HEK293 (cell line): ENCODE data around the gene OR51Q1.

Experiments used
- CTCF ChIA-PET: fragments of 350-600 bp; formaldehyde crosslinking; extraction: SDS; loops from one replicate; lab custom pipeline; 2021; ENCODE audit warnings: antibody characterized with exemption; lab: Yijun Ruan, JAX
- POLR2A ChIA-PET: fragments of 300-600 bp; formaldehyde crosslinking; extraction: SDS; loops from one replicate; lab custom pipeline; 2020; ENCODE audit warnings: antibody characterized with exemption, inconsistent platforms; lab: Yijun Ruan, JAX
- H3K27ac ChIP-seq: fragments of 200-500 bp; sonication (Bioruptor generic); 2 replicates; pipeline ENCODE4 v1.5.1; 2014; ENCODE audit warnings: low read depth, low read length, control low read depth, inconsistent platforms; ENCODE audit errors: extremely low read depth
- H3K36me3 ChIP-seq, 2 experiments: fragments of 200-500 bp in 1 of 2; sonication (Bioruptor generic) in 1 of 2; 1 replicate in 1 of 2; 2 replicates in 1 of 2; pipeline ENCODE4 v1.5.1; 2014 to 2017; ENCODE audit warnings: inconsistent platforms in 2 of 2, low read length in 2 of 2; ENCODE audit not compliant: control insufficient read depth in 2 of 2, insufficient read depth in 1 of 2
- H3K4me1 ChIP-seq: fragments of 200-500 bp; sonication (Bioruptor generic); 2 replicates; pipeline ENCODE4 v1.5.1; 2014; ENCODE audit warnings: mild to moderate bottlenecking, low read length, inconsistent platforms; ENCODE audit not compliant: control insufficient read depth, insufficient read depth
- H3K4me3 ChIP-seq: 2 replicates; pipeline ENCODE4 v1.5.1; 2011; ENCODE audit warnings: low read depth, mild to moderate bottlenecking, control low read depth, low read length, moderate library complexity
- H3K9me3 ChIP-seq: fragments of 200-500 bp; sonication (Bioruptor generic); 2 replicates; pipeline ENCODE4 v1.5.1; 2014; ENCODE audit warnings: low read depth, low read length, inconsistent platforms; ENCODE audit not compliant: control insufficient read depth, insufficient read depth
- BCL11B ChIP-seq: fragments of 450-650 bp; formaldehyde crosslinking; IDR thresholded peaks from 2 replicates; pipeline ENCODE4 v1.5.1; 2016; ENCODE audit warnings: low read depth, missing biosample characterization, missing genetic modification characterization
- SP7 ChIP-seq: fragments of 450-650 bp; formaldehyde crosslinking; IDR thresholded peaks from 2 replicates; pipeline ENCODE4 v1.5.1; 2016; ENCODE audit warnings: missing biosample characterization, missing genetic modification characterization
- TSHZ1 ChIP-seq: fragments of 450-650 bp; formaldehyde crosslinking; IDR thresholded peaks from 2 replicates; pipeline ENCODE4 v1.5.1; 2016; ENCODE audit warnings: missing biosample characterization, missing genetic modification characterization, borderline replicate concordance
- ZNF155 ChIP-seq: fragments of 450-650 bp; formaldehyde crosslinking; IDR thresholded peaks from 2 replicates; pipeline ENCODE4 v1.5.1; 2016; ENCODE audit warnings: missing biosample characterization, missing genetic modification characterization
- ZNF2 ChIP-seq: fragments of 450-650 bp; formaldehyde crosslinking; IDR thresholded peaks from 2 replicates; pipeline ENCODE4 v1.5.1; 2016; ENCODE audit warnings: missing biosample characterization, missing genetic modification characterization
- ZNF558 ChIP-seq: fragments of 450-650 bp; formaldehyde crosslinking; IDR thresholded peaks from 2 replicates; pipeline ENCODE4 v1.5.1; 2016; ENCODE audit warnings: missing biosample characterization, missing genetic modification characterization
- ZNF560 ChIP-seq: fragments of 450-650 bp; formaldehyde crosslinking; IDR thresholded peaks from 2 replicates; pipeline ENCODE4 v1.5.1; 2017; ENCODE audit warnings: missing biosample characterization, missing genetic modification characterization, borderline replicate concordance
- ZNF701 ChIP-seq: fragments of 450-650 bp; formaldehyde crosslinking; IDR thresholded peaks from 2 replicates; pipeline ENCODE4 v1.5.1; 2016; ENCODE audit warnings: missing biosample characterization, missing genetic modification characterization
- ZNF777 ChIP-seq: fragments of 450-650 bp; formaldehyde crosslinking; IDR thresholded peaks from 2 replicates; pipeline ENCODE4 v1.5.1; 2017; ENCODE audit warnings: missing biosample characterization, missing genetic modification characterization, borderline replicate concordance
- ZSCAN30 ChIP-seq: fragments of 450-650 bp; IDR thresholded peaks from 2 replicates; pipeline ENCODE4 v1.5.1; 2018; ENCODE audit warnings: missing biosample characterization, mild to moderate bottlenecking, missing genetic modification characterization, moderate library complexity

Gene OR51Q1

GRCh38 chr11:5467527-5467926, 45.6 kb downstream of the OR51Q1 start:
- H3K9me3 ChIP-seq, result no peaks in the 10 kb centered on the region
- CTCF ChIA-PET, result interaction anchor here (0.7 to 1.4 kb wide), 2 partner anchors 9 to 282 kb away, joined by 3 to 5 read pairs; no protein-coding TSS in a partner anchor
- no peak for TF ChIP-seq ZNF777 (tag by site-specific recombination)
- no peak for TF ChIP-seq ZSCAN30 (tag by site-specific recombination)
- no peak for TF ChIP-seq SP7
- no peak for TF ChIP-seq ZNF2 (tag by site-specific recombination)
- no peak for TF ChIP-seq BCL11B (tag by site-specific recombination)
- TF ChIP-seq ZNF558 (tag by site-specific recombination), result no peak
- no peak for TF ChIP-seq ZNF155 (tag by site-specific recombination)
- TF ChIP-seq ZNF701 (tag by site-specific recombination), result no peak
- no peak for TF ChIP-seq ZNF560 (tag by site-specific recombination)
- no peak for TF ChIP-seq TSHZ1 (tag by site-specific recombination)
- no peak overlapping the region for H3K27ac ChIP-seq
- H3K4me3 ChIP-seq, result no peak overlapping the region
- POLR2A ChIA-PET, result no interaction called here
- no peaks in the 10 kb centered on the region for H3K36me3 ChIP-seq
- H3K4me1 ChIP-seq, result no peaks in the 10 kb centered on the region
